ENCODE results near the gene HOXD9. TPM values are rescaled to one million over a fixed set of nuclear protein-coding genes. Genes with fewer than 3 reads are reported as not detected.

The HOXD9 gene
- total and polyA plus RNA-seq, 2 donors (not counting 3 experiments of a cell fraction or from before 2014, with no cell fraction given) = 1.9 to 3.5 TPM

DNA sequence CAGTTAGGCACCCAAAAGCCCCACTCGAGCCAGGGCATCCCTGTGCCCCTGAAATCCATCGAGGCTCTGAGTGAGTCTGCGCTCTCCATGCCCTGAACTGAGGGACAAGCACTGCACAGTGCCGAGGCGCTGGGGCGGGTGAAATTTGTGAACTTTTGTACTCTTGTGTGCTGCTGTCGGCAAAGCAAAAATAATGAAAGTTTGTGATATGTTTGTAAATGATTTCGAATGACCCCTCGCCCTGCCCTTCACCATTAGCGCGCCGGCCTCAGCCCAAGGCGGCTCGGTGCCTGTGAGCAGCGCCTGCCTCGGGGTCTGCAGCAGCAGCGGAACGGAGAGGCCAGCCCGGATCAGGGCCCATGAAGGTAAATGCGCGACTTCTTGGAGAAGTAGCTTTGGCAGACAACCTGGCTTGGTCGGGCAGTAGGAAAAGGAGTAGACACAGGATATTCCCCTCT lies 27.0 kb downstream of the HOXD9 start:
- BruUV-seq (replicated peaks) = no TSS peak
- H3K4me2 ChIP-seq (ENCODE audit: insufficient read depth, low read length) = no peak overlapping the region
- no peaks in the 10 kb centered on the region for H3K27me3 ChIP-seq (ENCODE audit: control insufficient read depth in 2 of 2, insufficient read depth in 2 of 2, low read length in 2 of 2)
- no peaks in the 10 kb centered on the region for H4K20me1 ChIP-seq (replicated peaks; ENCODE audit: control insufficient read depth, extremely low read depth, insufficient read depth, low read length)
- H3K9me1 ChIP-seq (replicated peaks; ENCODE audit: control insufficient read depth, extremely low read depth, insufficient read depth, low read length) = no peaks in the 10 kb centered on the region
- H3K36me3 ChIP-seq (ENCODE audit: control insufficient read depth in 2 of 2, extremely low read depth in 1 of 2, insufficient read depth in 2 of 2, low read length in 2 of 2) = peaks cover 2 to 16% of the 10 kb centered on the region in 2 experiments
- no peak overlapping the region for H3K9ac ChIP-seq (replicated peaks; ENCODE audit: extremely low read depth, insufficient read depth, low read length)
- TF ChIP-seq POLR2AphosphoS5 (IDR thresholded peaks at IDR 0.05; ENCODE audit: insufficient read depth, low read depth, low read length) (no peak), POLR2A (IDR thresholded peaks at IDR 0.05; ENCODE audit: low read depth, low read length) (no peak), GATA2 (IDR thresholded peaks at IDR 0.05; ENCODE audit: insufficient read depth, insufficient read length, low read depth, low read length) (no peak), EZH2 (IDR thresholded peaks at IDR 0.05; ENCODE audit: borderline replicate concordance, low read depth, low read length, severe bottlenecking) (no peak), FOS (IDR thresholded peaks at IDR 0.05; ENCODE audit: borderline replicate concordance, insufficient read depth, low read length) (no peak), JUN (IDR thresholded peaks at IDR 0.05; ENCODE audit: borderline replicate concordance, insufficient read depth, insufficient read length, low read depth) (no peak), MYC (IDR thresholded peaks at IDR 0.05; ENCODE audit: low read depth, low read length) (no peak)
- TF ChIP-seq, protein P1, sequence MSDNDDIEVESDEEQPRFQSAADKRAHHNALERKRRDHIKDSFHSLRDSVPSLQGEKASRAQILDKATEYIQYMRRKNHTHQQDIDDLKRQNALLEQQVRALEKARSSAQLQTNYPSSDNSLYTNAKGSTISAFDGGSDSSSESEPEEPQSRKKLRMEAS (IDR thresholded peaks at IDR 0.05; ENCODE audit: insufficient read depth, insufficient read length) = no peak
- TF ChIP-seq, protein P2, sequence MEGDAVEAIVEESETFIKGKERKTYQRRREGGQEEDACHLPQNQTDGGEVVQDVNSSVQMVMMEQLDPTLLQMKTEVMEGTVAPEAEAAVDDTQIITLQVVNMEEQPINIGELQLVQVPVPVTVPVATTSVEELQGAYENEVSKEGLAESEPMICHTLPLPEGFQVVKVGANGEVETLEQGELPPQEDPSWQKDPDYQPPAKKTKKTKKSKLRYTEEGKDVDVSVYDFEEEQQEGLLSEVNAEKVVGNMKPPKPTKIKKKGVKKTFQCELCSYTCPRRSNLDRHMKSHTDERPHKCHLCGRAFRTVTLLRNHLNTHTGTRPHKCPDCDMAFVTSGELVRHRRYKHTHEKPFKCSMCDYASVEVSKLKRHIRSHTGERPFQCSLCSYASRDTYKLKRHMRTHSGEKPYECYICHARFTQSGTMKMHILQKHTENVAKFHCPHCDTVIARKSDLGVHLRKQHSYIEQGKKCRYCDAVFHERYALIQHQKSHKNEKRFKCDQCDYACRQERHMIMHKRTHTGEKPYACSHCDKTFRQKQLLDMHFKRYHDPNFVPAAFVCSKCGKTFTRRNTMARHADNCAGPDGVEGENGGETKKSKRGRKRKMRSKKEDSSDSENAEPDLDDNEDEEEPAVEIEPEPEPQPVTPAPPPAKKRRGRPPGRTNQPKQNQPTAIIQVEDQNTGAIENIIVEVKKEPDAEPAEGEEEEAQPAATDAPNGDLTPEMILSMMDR (IDR thresholded peaks at IDR 0.05; ENCODE audit: extremely low read depth in 1 of 2, insufficient read depth in 1 of 2, low read depth in 1 of 2, low read length in 2 of 2) = no peak
- ChIA-PET CTCF (interaction anchor here (3.0 kb wide), 1 partner anchor 405 kb away, joined by 11 read pairs; no protein-coding TSS in a partner anchor), POLR2A (no interaction called here)
- H3K4me3 ChIP-seq (replicated peaks in 1 of 3; ENCODE audit: insufficient read depth in 1 of 3, low read depth in 1 of 3, low read length in 3 of 3) = no peak overlapping the region
- intact Hi-C loops (cut with micrococcal nuclease) (no loop called here), dilution Hi-C loops (cut with MboI; ENCODE audit: extremely low pct_ligation_motif_present, low sequenced_read_pairs) (loop anchor here (25.0 kb wide), 1 partner anchor 488 kb away; no protein-coding TSS in a partner anchor)
- no peaks in the 10 kb centered on the region for H3K9me3 ChIP-seq (replicated peaks; ENCODE audit: control insufficient read depth, insufficient read depth, low read length)
- H3K79me2 ChIP-seq (ENCODE audit: control insufficient read depth, insufficient read depth, low read length) = peaks cover 40% of the 10 kb centered on the region
- DNase-seq (ENCODE audit: low read depth, low spot score) (no peak), FAIRE-seq (no peak)
- no peak overlapping the region for H3K27ac ChIP-seq (ENCODE audit: insufficient read depth, low read depth, low read length)
- no peak overlapping the region for H2AFZ ChIP-seq (ENCODE audit: low read depth, low read length)
- no peaks in the 10 kb centered on the region for H3K4me1 ChIP-seq (ENCODE audit: control insufficient read depth, extremely low read depth, insufficient read depth, low read length)

Measured in endothelial cell of umbilical vein (primary cell).